ENCODE results near the gene CTBP2.

CTBP2 gene

DNA sequence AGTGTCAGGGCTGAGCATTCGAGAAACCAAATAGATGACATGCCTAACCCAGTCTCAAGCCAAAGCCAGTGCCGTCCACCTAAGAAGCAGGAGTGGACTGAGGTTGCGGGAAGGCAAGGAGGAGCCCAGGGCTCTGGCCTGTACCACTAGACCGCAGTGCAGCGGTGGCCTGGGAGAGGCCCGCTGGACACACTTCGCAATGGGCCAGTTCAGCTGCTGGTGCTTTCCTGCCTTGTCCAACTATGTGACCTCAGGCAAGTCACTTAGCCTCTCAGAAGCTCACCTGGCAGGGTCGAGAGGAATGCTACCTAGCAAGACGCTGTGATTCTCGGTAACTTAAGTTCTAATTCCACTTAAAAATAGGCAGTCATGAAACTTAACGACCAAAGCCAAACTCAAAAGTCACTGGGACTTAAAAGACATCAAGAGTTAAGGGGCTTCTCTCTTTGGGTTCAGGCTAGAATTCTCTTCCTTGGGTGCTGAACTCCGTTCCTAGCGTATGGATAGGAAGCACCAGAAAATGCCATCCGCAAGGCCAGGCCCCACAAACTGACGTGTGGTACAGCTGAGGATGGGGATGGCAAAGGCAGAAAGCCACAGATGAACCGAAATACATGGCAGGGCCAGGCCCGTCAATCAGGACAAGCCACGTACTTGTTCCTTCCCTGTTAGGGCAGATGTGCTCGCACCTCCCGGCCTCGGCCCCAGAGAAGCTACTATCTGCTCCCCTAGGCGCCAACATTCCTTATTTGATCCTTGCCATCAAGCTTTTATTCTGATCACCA, 34.2 kb downstream of the CTBP2 start:
- TF ChIP-seq CTCF (IDR thresholded peaks at IDR 0.05; ENCODE audit: low read depth, low read length): no peak
- H3K27me3 ChIP-seq (ENCODE audit: insufficient read depth, low read depth, severe bottlenecking): no peaks in the 10 kb centered on the region
- no peak overlapping the region for H3K4me3 ChIP-seq (ENCODE audit: low read depth, low read length)
- H3K9me3 ChIP-seq (ENCODE audit: severe bottlenecking): no peaks in the 10 kb centered on the region
- H3K27ac ChIP-seq: no peak overlapping the region
- H3K36me3 ChIP-seq: peaks cover 38% of the 10 kb centered on the region
- DNase-seq: no peak

GRCh38 chr10:125124907-125125306, 35.5 kb downstream of the CTBP2 start:
- no peak overlapping the region for H3K4me3 ChIP-seq (ENCODE audit: low read depth, low read length)
- no peaks in the 10 kb centered on the region for H3K9me3 ChIP-seq (ENCODE audit: severe bottlenecking)
- no peak overlapping the region for H3K27ac ChIP-seq
- peaks cover 29% of the 10 kb centered on the region for H3K36me3 ChIP-seq
- DNase-seq: no peak
- H3K27me3 ChIP-seq (ENCODE audit: insufficient read depth, low read depth, severe bottlenecking): no peaks in the 10 kb centered on the region
- no peak for TF ChIP-seq CTCF (IDR thresholded peaks at IDR 0.05; ENCODE audit: low read depth, low read length)

DNA sequence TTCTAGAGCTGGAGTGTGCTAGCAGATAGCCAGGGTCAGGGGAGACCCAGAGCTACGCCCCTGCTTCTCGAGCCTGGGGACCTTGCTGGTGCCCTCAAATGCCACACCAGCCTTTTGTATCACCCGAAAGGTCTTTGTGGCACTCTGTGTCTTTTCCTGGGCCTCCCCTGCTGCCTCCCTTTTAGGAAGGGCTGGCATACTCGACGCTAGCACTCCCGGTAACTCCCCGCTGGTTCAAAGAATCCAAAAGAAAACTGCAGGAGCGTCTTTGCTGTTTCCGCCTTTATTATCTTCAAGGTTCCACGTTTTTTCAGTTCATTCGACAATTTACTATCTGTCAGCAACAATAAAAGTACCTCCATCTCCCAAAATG, 36.3 kb downstream of the CTBP2 start:
- no peaks in the 10 kb centered on the region for H3K27me3 ChIP-seq (ENCODE audit: insufficient read depth, low read depth, severe bottlenecking)
- DNase-seq: no peak
- H3K27ac ChIP-seq: no peak overlapping the region
- H3K36me3 ChIP-seq: peaks cover 23% of the 10 kb centered on the region
- no peak for TF ChIP-seq CTCF (IDR thresholded peaks at IDR 0.05; ENCODE audit: low read depth, low read length)
- H3K9me3 ChIP-seq (ENCODE audit: severe bottlenecking): no peaks in the 10 kb centered on the region
- H3K4me3 ChIP-seq (ENCODE audit: low read depth, low read length): no peak overlapping the region

- Histone ChIP-seq H3K9me3 (ENCODE audit: severe bottlenecking) (no peaks in the 10 kb centered on the region), H3K36me3 (peaks cover 23% of the 10 kb centered on the region), H3K4me3 (ENCODE audit: low read depth, low read length) (no peak overlapping the region), H3K27me3 (ENCODE audit: insufficient read depth, low read depth, severe bottlenecking) (no peaks in the 10 kb centered on the region), H3K27ac (no peak overlapping the region)
- DNase-seq: no peak
- TF ChIP-seq CTCF (IDR thresholded peaks at IDR 0.05; ENCODE audit: low read depth, low read length): no peak
Observed at GRCh38 chr10:125123476-125124114, 36.8 kb downstream of the CTBP2 start.

DNA sequence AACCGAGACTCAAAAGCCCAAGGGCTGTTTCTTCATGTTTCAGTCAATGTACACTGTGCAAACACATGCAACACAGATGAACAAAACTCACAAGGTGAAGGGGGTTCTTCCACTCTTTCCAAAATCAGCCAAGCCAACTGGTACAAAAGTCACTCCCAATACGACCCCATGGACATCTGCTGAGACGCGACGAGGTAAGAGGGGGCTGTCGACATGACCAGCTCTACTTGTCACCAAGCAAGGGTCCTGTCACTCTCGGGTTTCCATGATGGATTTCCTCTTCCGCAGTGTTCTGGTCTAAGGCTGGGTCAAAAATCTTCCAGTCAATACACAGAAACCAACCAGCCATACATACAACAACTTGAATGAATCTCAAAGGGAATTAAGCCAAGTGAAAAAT, 37.8 kb downstream of the CTBP2 start:
- no peak for DNase-seq
- Histone ChIP-seq H3K36me3 (peaks cover 18% of the 10 kb centered on the region), H3K9me3 (ENCODE audit: severe bottlenecking) (no peaks in the 10 kb centered on the region), H3K27me3 (ENCODE audit: insufficient read depth, low read depth, severe bottlenecking) (no peaks in the 10 kb centered on the region), H3K4me3 (ENCODE audit: low read depth, low read length) (no peak overlapping the region), H3K27ac (no peak overlapping the region)
- TF ChIP-seq CTCF (IDR thresholded peaks at IDR 0.05; ENCODE audit: low read depth, low read length): no peak

Measured in WERI-Rb-1 (cell line).